Cardiac muscle cell (in vitro differentiated cells and primary cell): Measurements from ENCODE around the gene TWIST2. TPM values are rescaled to one million over a fixed set of nuclear protein-coding genes. Genes with fewer than 3 reads are reported as not detected.

Experiments
- DNase-seq, 2 donors: peaks; one replicate each; pipeline versions ENCODE4 v3.0.0 to v3.0.0-alpha.2; 2010 to 2017; ENCODE audit warnings: low read depth in 1 of 2, low spot score in 1 of 2
- H3K27ac ChIP-seq: fragments of 200-600 bp; sonication (generic); 2 replicates; pipeline ENCODE4 v1.5.1; 2016
- H3K27me3 ChIP-seq: fragments of 200-600 bp; sonication (generic); 2 replicates; pipeline ENCODE4 v1.6.0; 2016; ENCODE audit warnings: control low read depth
- H3K36me3 ChIP-seq: fragments of 200-600 bp; sonication (generic); 2 replicates; pipeline ENCODE4 v1.5.1; 2016; ENCODE audit warnings: control low read depth
- H3K4me1 ChIP-seq: fragments of 200-600 bp; sonication (generic); 2 replicates; pipeline ENCODE4 v1.8.1; 2017; ENCODE audit warnings: low read depth, mild to moderate bottlenecking, mixed run types
- H3K4me3 ChIP-seq: fragments of 200-600 bp; sonication (generic); 2 replicates; pipeline ENCODE4 v1.5.1; 2016; ENCODE audit warnings: mild to moderate bottlenecking
- H3K9me3 ChIP-seq: fragments of 200-600 bp; sonication (generic); 2 replicates; pipeline ENCODE4 v1.5.1; 2017; ENCODE audit warnings: low read depth, mild to moderate bottlenecking, control low read depth
- CTCF ChIP-seq: IDR thresholded peaks from 2 replicates; pipeline ENCODE4 v1.5.1; 2012; ENCODE audit warnings: low read depth, mild to moderate bottlenecking, low read length
- polyA plus RNA-seq: library from polyadenylated mRNA; unstranded; fragments of >200 nt; fragmentation: Nextera tagmentation; extraction: Ambion mirVana; gene quantifications from 2 replicates; pipeline ENCODE4 v1.2.1, GENCODE V29; 2016
- total RNA-seq: library from RNA; depleted of rRNA; stranded (reverse); fragments of >200 nt; gene quantifications from 2 replicates; pipeline ENCODE4 v1.2.3, GENCODE V29; 2016

The TWIST2 gene
- total and polyA plus RNA-seq, 2 experiments from 2014 or later = not detected

GRCh38 chr2:238879621-238880377 is 31.9 kb downstream of the TWIST2 start:
- TF ChIP-seq CTCF = no peak
- Histone ChIP-seq H3K36me3 (no peaks in the 10 kb centered on the region), H3K4me3 (no peak overlapping the region), H3K27ac (no peak overlapping the region), H3K4me1 (no peaks in the 10 kb centered on the region), H3K27me3 (no peaks in the 10 kb centered on the region), H3K9me3 (peaks cover 4% of the 10 kb centered on the region)
- DNase-seq = no peak

- Histone ChIP-seq H3K9me3 (no peaks in the 10 kb centered on the region), H3K4me1 (no peaks in the 10 kb centered on the region), H3K27me3 (no peaks in the 10 kb centered on the region), H3K36me3 (no peaks in the 10 kb centered on the region), H3K27ac (no peak overlapping the region), H3K4me3 (no peak overlapping the region)
- no peak for TF ChIP-seq CTCF
- no peak for DNase-seq
Observed at GRCh38 chr2:238881353-238882081, 33.6 kb downstream of the TWIST2 start.

- no peaks in the 10 kb centered on the region for H3K27me3 ChIP-seq
- no peak for DNase-seq
- H3K36me3 ChIP-seq = no peaks in the 10 kb centered on the region
- H3K9me3 ChIP-seq = no peaks in the 10 kb centered on the region
- no peak overlapping the region for H3K27ac ChIP-seq
- no peaks in the 10 kb centered on the region for H3K4me1 ChIP-seq
- no peak for TF ChIP-seq CTCF
- H3K4me3 ChIP-seq = no peak overlapping the region
Observed at GRCh38 chr2:238882082-238882755, 34.3 kb downstream of the TWIST2 start.

GRCh38 chr2:238883421-238883901 is 35.6 kb downstream of the TWIST2 start:
- Histone ChIP-seq H3K36me3 (no peaks in the 10 kb centered on the region), H3K9me3 (no peaks in the 10 kb centered on the region), H3K27ac (no peak overlapping the region), H3K27me3 (no peaks in the 10 kb centered on the region), H3K4me1 (no peaks in the 10 kb centered on the region), H3K4me3 (no peak overlapping the region)
- TF ChIP-seq CTCF = no peak
- DNase-seq = peak in 1 of 2 donors; percentile 76

GRCh38 chr2:238884122-238884811 is 36.4 kb downstream of the TWIST2 start:
- H3K36me3 ChIP-seq = no peaks in the 10 kb centered on the region
- H3K4me1 ChIP-seq = no peaks in the 10 kb centered on the region
- no peaks in the 10 kb centered on the region for H3K27me3 ChIP-seq
- no peak overlapping the region for H3K4me3 ChIP-seq
- no peak for DNase-seq
- TF ChIP-seq CTCF = no peak
- no peak overlapping the region for H3K27ac ChIP-seq
- no peaks in the 10 kb centered on the region for H3K9me3 ChIP-seq
